ENCODE measurements around the gene PCYT1B.
A peak's percentile ranks its signal among the peaks of the same experiment; 100 is the strongest.

PCYT1B gene

GRCh38 chrX:24567169-24567568, 80.0 kb downstream of the PCYT1B start:
- peaks cover 13% of the 10 kb centered on the region for H3K4me1 Mint-ChIP-seq
- TF ChIP-seq CTCF (IDR thresholded peaks at IDR 0.05; ENCODE audit: unreplicated experiment in 3 of 3): no peak
- H3K36me3 Mint-ChIP-seq (ENCODE audit: low read depth): peaks cover 24% of the 10 kb centered on the region
- no peak overlapping the region for H3K4me3 Mint-ChIP-seq
- H3K9me3 Mint-ChIP-seq: no peaks in the 10 kb centered on the region
- H3K27me3 Mint-ChIP-seq (ENCODE audit: low read depth): no peaks in the 10 kb centered on the region
- peak overlapping the region in 2 of 3 experiments; percentile 6 to 22 for H3K27ac Mint-ChIP-seq

GRCh38 chrX:24566240-24566639, 80.9 kb downstream of the PCYT1B start:
- Mint-ChIP-seq H3K4me3 (no peak overlapping the region), H3K36me3 (ENCODE audit: low read depth) (peaks cover 18% of the 10 kb centered on the region), H3K9me3 (no peaks in the 10 kb centered on the region), H3K27ac (no peak overlapping the region), H3K4me1 (peaks cover 13% of the 10 kb centered on the region), H3K27me3 (ENCODE audit: low read depth) (no peaks in the 10 kb centered on the region)
- no peak for TF ChIP-seq CTCF (IDR thresholded peaks at IDR 0.05; ENCODE audit: unreplicated experiment in 3 of 3)

GRCh38 chrX:24563291-24564010, 83.7 kb downstream of the PCYT1B start:
- peak overlapping the region in 1 of 3 experiments; percentile 43 for H3K27ac Mint-ChIP-seq
- no peaks in the 10 kb centered on the region for H3K9me3 Mint-ChIP-seq
- TF ChIP-seq CTCF (IDR thresholded peaks at IDR 0.05; ENCODE audit: unreplicated experiment in 3 of 3): no peak
- H3K4me1 Mint-ChIP-seq: peaks cover 13% of the 10 kb centered on the region
- H3K4me3 Mint-ChIP-seq: no peak overlapping the region
- peaks cover 14% of the 10 kb centered on the region for H3K36me3 Mint-ChIP-seq (ENCODE audit: low read depth)
- H3K27me3 Mint-ChIP-seq (ENCODE audit: low read depth): no peaks in the 10 kb centered on the region

- Mint-ChIP-seq H3K4me3 (no peak overlapping the region), H3K36me3 (ENCODE audit: low read depth) (peaks cover 14% of the 10 kb centered on the region), H3K9me3 (no peaks in the 10 kb centered on the region), H3K4me1 (peaks cover 6% of the 10 kb centered on the region), H3K27ac (no peak overlapping the region), H3K27me3 (ENCODE audit: low read depth) (no peaks in the 10 kb centered on the region)
- no peak for TF ChIP-seq CTCF (IDR thresholded peaks at IDR 0.05; ENCODE audit: unreplicated experiment in 3 of 3)
Observed at GRCh38 chrX:24561121-24561520, 86.0 kb downstream of the PCYT1B start.

GRCh38 chrX:24553011-24553410, 94.1 kb downstream of the PCYT1B start:
- no peaks in the 10 kb centered on the region for H3K27me3 Mint-ChIP-seq (ENCODE audit: low read depth)
- TF ChIP-seq CTCF (IDR thresholded peaks at IDR 0.05; ENCODE audit: unreplicated experiment in 3 of 3): no peak
- H3K4me3 Mint-ChIP-seq: no peak overlapping the region
- H3K9me3 Mint-ChIP-seq: peaks cover 4% of the 10 kb centered on the region
- peaks cover 4% of the 10 kb centered on the region for H3K4me1 Mint-ChIP-seq
- no peaks in the 10 kb centered on the region for H3K36me3 Mint-ChIP-seq (ENCODE audit: low read depth)
- H3K27ac Mint-ChIP-seq: peak overlapping the region in 1 of 3 experiments; percentile 36

GRCh38 chrX:24550166-24550565, 97.0 kb downstream of the PCYT1B start:
- peaks cover 3% of the 10 kb centered on the region for H3K27me3 Mint-ChIP-seq (ENCODE audit: low read depth)
- no peak overlapping the region for H3K4me3 Mint-ChIP-seq
- TF ChIP-seq CTCF (IDR thresholded peaks at IDR 0.05; ENCODE audit: unreplicated experiment in 3 of 3): no peak
- peak overlapping the region in 1 of 3 experiments; percentile 38 for H3K27ac Mint-ChIP-seq
- no peaks in the 10 kb centered on the region for H3K9me3 Mint-ChIP-seq
- peaks cover 4% of the 10 kb centered on the region for H3K4me1 Mint-ChIP-seq
- H3K36me3 Mint-ChIP-seq (ENCODE audit: low read depth): no peaks in the 10 kb centered on the region

Measured in nephron (organoid).